ENCODE results near the gene KCNQ4. TPM values are rescaled to one million over a fixed set of nuclear protein-coding genes. Genes with fewer than 3 reads are reported as not detected.

The KCNQ4 gene
- total and polyA plus RNA-seq, 2 of the 13 experiments (the other 11 are each of a cell fraction or from before 2014, with no cell fraction given): 0.02 to 0.09 TPM

DNA sequence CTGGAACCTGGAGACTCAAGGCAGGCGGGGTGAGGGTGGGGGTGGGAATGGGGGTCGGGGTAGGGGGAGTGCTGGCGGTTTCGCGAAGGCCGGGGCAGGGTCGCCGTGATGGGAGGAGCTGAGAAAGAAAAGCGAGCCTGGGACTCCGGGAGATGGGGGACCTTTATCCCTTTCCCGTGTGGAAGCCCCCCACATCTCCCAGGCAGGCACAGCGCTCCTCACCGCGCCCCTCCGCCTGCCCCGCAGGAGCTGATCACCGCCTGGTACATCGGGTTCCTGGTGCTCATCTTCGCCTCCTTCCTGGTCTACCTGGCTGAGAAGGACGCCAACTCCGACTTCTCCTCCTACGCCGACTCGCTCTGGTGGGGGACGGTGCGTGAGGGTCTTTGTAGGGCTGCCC lies 35.5 kb downstream of the KCNQ4 start (continued):
- TF ChIP-seq, protein P1, sequence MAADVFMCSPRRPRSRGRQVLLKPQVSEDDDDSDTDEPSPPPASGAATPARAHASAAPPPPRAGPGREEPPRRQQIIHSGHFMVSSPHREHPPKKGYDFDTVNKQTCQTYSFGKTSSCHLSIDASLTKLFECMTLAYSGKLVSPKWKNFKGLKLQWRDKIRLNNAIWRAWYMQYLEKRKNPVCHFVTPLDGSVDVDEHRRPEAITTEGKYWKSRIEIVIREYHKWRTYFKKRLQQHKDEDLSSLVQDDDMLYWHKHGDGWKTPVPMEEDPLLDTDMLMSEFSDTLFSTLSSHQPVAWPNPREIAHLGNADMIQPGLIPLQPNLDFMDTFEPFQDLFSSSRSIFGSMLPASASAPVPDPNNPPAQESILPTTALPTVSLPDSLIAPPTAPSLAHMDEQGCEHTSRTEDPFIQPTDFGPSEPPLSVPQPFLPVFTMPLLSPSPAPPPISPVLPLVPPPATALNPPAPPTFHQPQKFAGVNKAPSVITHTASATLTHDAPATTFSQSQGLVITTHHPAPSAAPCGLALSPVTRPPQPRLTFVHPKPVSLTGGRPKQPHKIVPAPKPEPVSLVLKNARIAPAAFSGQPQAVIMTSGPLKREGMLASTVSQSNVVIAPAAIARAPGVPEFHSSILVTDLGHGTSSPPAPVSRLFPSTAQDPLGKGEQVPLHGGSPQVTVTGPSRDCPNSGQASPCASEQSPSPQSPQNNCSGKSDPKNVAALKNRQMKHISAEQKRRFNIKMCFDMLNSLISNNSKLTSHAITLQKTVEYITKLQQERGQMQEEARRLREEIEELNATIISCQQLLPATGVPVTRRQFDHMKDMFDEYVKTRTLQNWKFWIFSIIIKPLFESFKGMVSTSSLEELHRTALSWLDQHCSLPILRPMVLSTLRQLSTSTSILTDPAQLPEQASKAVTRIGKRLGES (CRISPR knock-in tag; IDR thresholded peaks at IDR 0.05; ENCODE audit: borderline replicate concordance): no peak
- TF ChIP-seq ZNF430 (CRISPR knock-in tag; IDR thresholded peaks at IDR 0.05): no peak
- TF ChIP-seq GABPB1 (CRISPR knock-in tag; IDR thresholded peaks at IDR 0.05): no peak
- no peak for TF ChIP-seq MBNL3 (CRISPR knock-in tag; conservative IDR thresholded peaks at IDR 0.05)
- TF ChIP-seq, protein P2, sequence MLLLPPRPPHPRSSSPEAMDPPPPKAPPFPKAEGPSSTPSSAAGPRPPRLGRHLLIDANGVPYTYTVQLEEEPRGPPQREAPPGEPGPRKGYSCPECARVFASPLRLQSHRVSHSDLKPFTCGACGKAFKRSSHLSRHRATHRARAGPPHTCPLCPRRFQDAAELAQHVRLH (CRISPR knock-in tag; IDR thresholded peaks at IDR 0.05; ENCODE audit: borderline replicate concordance, low read depth): no peak
- TF ChIP-seq NPAS2 (CRISPR knock-in tag; IDR thresholded peaks at IDR 0.05; ENCODE audit: borderline replicate concordance): no peak

DNA sequence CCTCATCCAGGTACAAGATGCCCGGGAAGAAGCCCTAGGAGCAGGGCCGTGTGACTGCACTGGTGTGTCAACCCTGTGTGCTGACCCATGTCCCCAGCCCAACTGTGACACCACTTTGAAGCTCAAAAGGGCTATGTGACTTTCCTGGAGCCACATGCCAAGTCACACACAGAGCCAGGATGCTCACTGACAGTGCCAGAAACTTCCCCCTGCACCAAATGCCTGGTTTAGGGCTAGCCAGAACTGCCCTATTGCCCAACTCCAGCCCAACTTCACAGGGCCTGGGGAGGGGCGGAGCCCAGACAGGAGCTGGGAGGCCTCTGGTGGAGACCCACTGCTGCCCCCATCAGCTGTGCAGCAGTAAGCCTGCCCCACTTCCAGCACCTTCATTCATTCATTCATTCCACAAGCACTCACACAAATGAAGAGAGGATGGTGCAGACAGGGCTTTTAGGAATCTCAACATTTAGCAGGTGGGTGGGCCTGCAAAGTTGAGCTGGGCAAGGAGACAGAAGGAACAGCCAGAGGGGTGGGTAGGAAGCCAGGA lies 36.7 kb downstream of the KCNQ4 start:
- Histone ChIP-seq H2AFZ (ENCODE audit: low read length) (no peak overlapping the region), H3K36me3 (replicated peaks in 1 of 2; ENCODE audit: control insufficient read depth in 1 of 2, insufficient read depth in 2 of 2, low read length in 2 of 2) (no peaks in the 10 kb centered on the region), H3K4me3 (replicated peaks in 1 of 3; ENCODE audit: insufficient read depth in 1 of 3, low read depth in 2 of 3, low read length in 3 of 3) (no peak overlapping the region), H3K79me2 (ENCODE audit: insufficient read depth, low read length) (no peaks in the 10 kb centered on the region), H3K27ac (ENCODE audit: extremely low read length, insufficient read depth, low read length) (no peak overlapping the region), H3K9me3 (ENCODE audit: low read length) (no peaks in the 10 kb centered on the region), H4K20me1 (ENCODE audit: insufficient read depth, low read length) (no peaks in the 10 kb centered on the region), H3K4me2 (ENCODE audit: low read depth, low read length) (no peak overlapping the region), H3K9ac (ENCODE audit: insufficient read depth, low read depth, low read length) (no peak overlapping the region), H3K4me1 (ENCODE audit: insufficient read depth, low read length) (peaks cover 20% of the 10 kb centered on the region), H3K27me3 (ENCODE audit: control insufficient read depth in 1 of 2, insufficient read depth in 2 of 2, low read length in 2 of 2) (peaks cover 0 to 8% of the 10 kb centered on the region in 2 experiments; a peak in 3 of 5 replicates)
- in situ Hi-C loops (cut with HindIII; ENCODE audit: extremely low pct_ligation_motif_present, low pct_unique_long_range_greater_than_20kb) (no loop called here), intact Hi-C loops (cut with micrococcal nuclease; ENCODE audit: unreplicated experiment) (no loop called here)
- POLR2A ChIA-PET: interaction anchor here (0.8 to 1.3 kb wide), 2 partner anchors 110 to 129 kb away, joined by 3 read pairs; partner anchors contain the start of gene NFYC
- no peak for DNase-seq (ENCODE audit: low spot score)
- FAIRE-seq: peak; percentile 36
- CTCF ChIA-PET (ENCODE audit: low intra/inter-chr PET ratio, low total read pairs): no interaction called here
- WGBS (ENCODE audit: low lambda C conversion rate): no CpG with 5 or more reads among the region's 3 CpGs
- BruUV-seq (replicated peaks): no TSS peak
- ATAC-seq: peak; percentile 60
- TF ChIP-seq ZFP37 (CRISPR knock-in tag; IDR thresholded peaks at IDR 0.05; ENCODE audit: borderline replicate concordance) (no peak), ZNF775 (CRISPR knock-in tag; IDR thresholded peaks at IDR 0.05; ENCODE audit: borderline replicate concordance) (no peak), ZBTB7B (CRISPR knock-in tag; IDR thresholded peaks at IDR 0.05) (no peak), ZNF468 (CRISPR knock-in tag; IDR thresholded peaks at IDR 0.05) (no peak), ZNF460 (CRISPR knock-in tag; IDR thresholded peaks at IDR 0.05; ENCODE audit: borderline replicate concordance) (no peak), MEIS1 (CRISPR knock-in tag; IDR thresholded peaks at IDR 0.05; ENCODE audit: borderline replicate concordance) (no peak)
- TF ChIP-seq, protein P3, sequence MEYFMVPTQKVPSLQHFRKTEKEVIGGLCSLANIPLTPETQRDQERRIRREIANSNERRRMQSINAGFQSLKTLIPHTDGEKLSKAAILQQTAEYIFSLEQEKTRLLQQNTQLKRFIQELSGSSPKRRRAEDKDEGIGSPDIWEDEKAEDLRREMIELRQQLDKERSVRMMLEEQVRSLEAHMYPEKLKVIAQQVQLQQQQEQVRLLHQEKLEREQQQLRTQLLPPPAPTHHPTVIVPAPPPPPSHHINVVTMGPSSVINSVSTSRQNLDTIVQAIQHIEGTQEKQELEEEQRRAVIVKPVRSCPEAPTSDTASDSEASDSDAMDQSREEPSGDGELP (IDR thresholded peaks at IDR 0.05; ENCODE audit: borderline replicate concordance, low read depth): peak; percentile 47; the same call in 1 of the 2 replicates
- TF ChIP-seq, protein P4, sequence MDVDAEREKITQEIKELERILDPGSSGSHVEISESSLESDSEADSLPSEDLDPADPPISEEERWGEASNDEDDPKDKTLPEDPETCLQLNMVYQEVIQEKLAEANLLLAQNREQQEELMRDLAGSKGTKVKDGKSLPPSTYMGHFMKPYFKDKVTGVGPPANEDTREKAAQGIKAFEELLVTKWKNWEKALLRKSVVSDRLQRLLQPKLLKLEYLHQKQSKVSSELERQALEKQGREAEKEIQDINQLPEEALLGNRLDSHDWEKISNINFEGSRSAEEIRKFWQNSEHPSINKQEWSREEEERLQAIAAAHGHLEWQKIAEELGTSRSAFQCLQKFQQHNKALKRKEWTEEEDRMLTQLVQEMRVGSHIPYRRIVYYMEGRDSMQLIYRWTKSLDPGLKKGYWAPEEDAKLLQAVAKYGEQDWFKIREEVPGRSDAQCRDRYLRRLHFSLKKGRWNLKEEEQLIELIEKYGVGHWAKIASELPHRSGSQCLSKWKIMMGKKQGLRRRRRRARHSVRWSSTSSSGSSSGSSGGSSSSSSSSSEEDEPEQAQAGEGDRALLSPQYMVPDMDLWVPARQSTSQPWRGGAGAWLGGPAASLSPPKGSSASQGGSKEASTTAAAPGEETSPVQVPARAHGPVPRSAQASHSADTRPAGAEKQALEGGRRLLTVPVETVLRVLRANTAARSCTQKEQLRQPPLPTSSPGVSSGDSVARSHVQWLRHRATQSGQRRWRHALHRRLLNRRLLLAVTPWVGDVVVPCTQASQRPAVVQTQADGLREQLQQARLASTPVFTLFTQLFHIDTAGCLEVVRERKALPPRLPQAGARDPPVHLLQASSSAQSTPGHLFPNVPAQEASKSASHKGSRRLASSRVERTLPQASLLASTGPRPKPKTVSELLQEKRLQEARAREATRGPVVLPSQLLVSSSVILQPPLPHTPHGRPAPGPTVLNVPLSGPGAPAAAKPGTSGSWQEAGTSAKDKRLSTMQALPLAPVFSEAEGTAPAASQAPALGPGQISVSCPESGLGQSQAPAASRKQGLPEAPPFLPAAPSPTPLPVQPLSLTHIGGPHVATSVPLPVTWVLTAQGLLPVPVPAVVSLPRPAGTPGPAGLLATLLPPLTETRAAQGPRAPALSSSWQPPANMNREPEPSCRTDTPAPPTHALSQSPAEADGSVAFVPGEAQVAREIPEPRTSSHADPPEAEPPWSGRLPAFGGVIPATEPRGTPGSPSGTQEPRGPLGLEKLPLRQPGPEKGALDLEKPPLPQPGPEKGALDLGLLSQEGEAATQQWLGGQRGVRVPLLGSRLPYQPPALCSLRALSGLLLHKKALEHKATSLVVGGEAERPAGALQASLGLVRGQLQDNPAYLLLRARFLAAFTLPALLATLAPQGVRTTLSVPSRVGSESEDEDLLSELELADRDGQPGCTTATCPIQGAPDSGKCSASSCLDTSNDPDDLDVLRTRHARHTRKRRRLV (CRISPR knock-in tag; IDR thresholded peaks at IDR 0.05): no peak

All from HepG2 (cell line).